GM23338 (cell line): ENCODE results near the gene PABPC1L. TPM values are rescaled to one million over a fixed set of nuclear protein-coding genes. Genes with fewer than 3 reads are reported as not detected.

ENCODE experiments used
- ATAC-seq: fragments of 200-7000 bp; cut with Tn5 transposase; 3 replicates; pipeline ENCODE4 v1.9.1; 2020
- DNase-seq: peaks from one replicate; pipeline ENCODE4 v3.0.0-alpha.2; 2015; ENCODE audit warnings: low spot score
- H2AFZ ChIP-seq: fragments of 200-600 bp; sonication (generic); 2 replicates; pipeline ENCODE4 v1.8.0; 2016; ENCODE audit warnings: antibody characterized with exemption, mild to moderate bottlenecking, moderate library complexity
- H3F3A ChIP-seq: fragments of 200-600 bp; sonication (generic); replicated peaks from 2 replicates; pipeline ENCODE4 v1.8.0; 2017; ENCODE audit warnings: antibody characterized with exemption, mixed run types, low read depth
- H3K27ac ChIP-seq: fragments of 200-600 bp; sonication (generic); 2 replicates; pipeline ENCODE4 v1.6.1; 2016; ENCODE audit warnings: low read depth
- H3K27me3 ChIP-seq: fragments of 200-600 bp; sonication (generic); 2 replicates; pipeline ENCODE4 v1.8.0; 2016; ENCODE audit warnings: mild to moderate bottlenecking, mixed run types, moderate library complexity; ENCODE audit not compliant: insufficient read depth
- H3K36me3 ChIP-seq: fragments of 200-600 bp; sonication (generic); 2 replicates; pipeline ENCODE4 v1.8.0; 2016; ENCODE audit warnings: mild to moderate bottlenecking; ENCODE audit not compliant: insufficient read depth
- H3K4me1 ChIP-seq: fragments of 200-600 bp; sonication (generic); 2 replicates; pipeline ENCODE4 v1.8.0; 2016; ENCODE audit warnings: mild to moderate bottlenecking, moderate library complexity; ENCODE audit not compliant: insufficient read depth
- H3K4me2 ChIP-seq: fragments of 200-600 bp; sonication (generic); 2 replicates; pipeline ENCODE4 v1.7.1; 2017; ENCODE audit warnings: mixed run types
- H3K4me3 ChIP-seq: fragments of 200-600 bp; sonication (generic); 2 replicates; pipeline ENCODE4 v1.6.1; 2016; ENCODE audit warnings: mixed run types
- H3K79me2 ChIP-seq: fragments of 200-600 bp; sonication (generic); replicated peaks from 2 replicates; pipeline ENCODE4 v1.8.0; 2017; ENCODE audit warnings: mild to moderate bottlenecking; ENCODE audit not compliant: insufficient read depth
- H3K9me2 ChIP-seq: fragments of 200-600 bp; sonication (generic); 2 replicates; pipeline ENCODE4 v1.8.0; 2017; ENCODE audit not compliant: insufficient read depth
- H4K20me1 ChIP-seq: fragments of 200-600 bp; sonication (generic); replicated peaks from 2 replicates; pipeline ENCODE4 v1.8.0; 2017; ENCODE audit warnings: mild to moderate bottlenecking; ENCODE audit not compliant: insufficient read depth
- H3K27ac Mint-ChIP-seq: 2 replicates; pipeline ENCODE4 v1.8.0; 2020; ENCODE audit warnings: inconsistent platforms, mild to moderate bottlenecking, moderate library complexity, mixed read lengths
- H3K27me3 Mint-ChIP-seq: 3 replicates; pipeline ENCODE4 v1.8.0; 2022; ENCODE audit warnings: low read depth, mild to moderate bottlenecking, moderate library complexity, mixed read lengths, inconsistent platforms; ENCODE audit not compliant: insufficient read depth, poor library complexity
- H3K36me3 Mint-ChIP-seq: 3 replicates; pipeline ENCODE4 v1.8.0; 2021; ENCODE audit warnings: low read depth, mild to moderate bottlenecking, inconsistent platforms, moderate library complexity, mixed read lengths
- H3K4me1 Mint-ChIP-seq: 3 replicates; pipeline ENCODE4 v1.8.0; 2020; ENCODE audit warnings: mild to moderate bottlenecking, inconsistent platforms, mixed read lengths
- H3K4me3 Mint-ChIP-seq: 3 replicates; pipeline ENCODE4 v1.8.0; 2021; ENCODE audit warnings: moderate library complexity, mild to moderate bottlenecking, inconsistent platforms, mixed read lengths
- H3K9me3 Mint-ChIP-seq: 3 replicates; pipeline ENCODE4 v1.8.0; 2020; ENCODE audit warnings: moderate library complexity, mild to moderate bottlenecking, inconsistent platforms, mixed read lengths
- CREB1 ChIP-seq: fragments of 250-450 bp; sonication (Bioruptor Pico); IDR thresholded peaks from 2 replicates; pipeline ENCODE4 v1.5.0; 2020; ENCODE audit warnings: low read depth, mild to moderate bottlenecking, moderate library complexity
- EZH2 ChIP-seq: fragments of 200-600 bp; sonication (generic); IDR thresholded peaks from one replicate; pipeline ENCODE4 v1.8.0; 2017; ENCODE audit warnings: antibody characterized with exemption, mild to moderate bottlenecking, low read depth; ENCODE audit not compliant: unreplicated experiment
- EZH2phosphoT487 ChIP-seq: fragments of 200-600 bp; sonication (generic); IDR thresholded peaks from one replicate; pipeline ENCODE4 v1.8.1; 2018; ENCODE audit warnings: antibody characterized with exemption; ENCODE audit not compliant: unreplicated experiment
- JUNB ChIP-seq: IDR thresholded peaks from one replicate; pipeline ENCODE4 v1.6.1; 2016; ENCODE audit warnings: antibody characterized with exemption; ENCODE audit not compliant: unreplicated experiment
- POLR2AphosphoS5 ChIP-seq: IDR thresholded peaks from 2 replicates; pipeline ENCODE4 v1.6.1; 2016; ENCODE audit warnings: antibody characterized with exemption, low read depth
- STAT1 ChIP-seq: IDR thresholded peaks from one replicate; pipeline ENCODE4 v1.6.1; 2016; ENCODE audit warnings: antibody characterized with exemption; ENCODE audit not compliant: unreplicated experiment
- polyA plus RNA-seq: library from polyadenylated mRNA; unstranded; fragments of >200 nt; fragmentation: Nextera tagmentation; extraction: Ambion mirVana; gene quantifications from 2 replicates; pipeline ENCODE4 v1.2.1, GENCODE V29; 2016
- total RNA-seq: library from RNA; depleted of rRNA; stranded (reverse); fragments of >200 nt; shearing (Covaris generic); gene quantifications from 2 replicates; pipeline ENCODE4 v1.2.3, GENCODE V29; 2014
- TF ChIP-seq, protein P1 (sequence below), 2 experiments: fragments of 200-600 bp in 1 of 2; sonication (generic) in 1 of 2; conservative IDR thresholded peaks; 2 replicates each; pipeline versions ENCODE4 v1.5.1 to v1.6.1; 2016 to 2017; ENCODE audit warnings: antibody characterized with exemption in 2 of 2, low read depth in 2 of 2, mild to moderate bottlenecking in 2 of 2, moderate library complexity in 1 of 2
- TF ChIP-seq, protein P2 (sequence below): IDR thresholded peaks from 2 replicates; pipeline ENCODE4 v1.6.1; 2016; ENCODE audit warnings: antibody characterized with exemption
- TF ChIP-seq, protein P3 (sequence below): fragments of 250-450 bp; sonication (Bioruptor Pico); IDR thresholded peaks from 2 replicates; pipeline ENCODE4 v1.5.0; 2020; ENCODE audit warnings: mild to moderate bottlenecking, moderate library complexity
- TF ChIP-seq, protein P4 (sequence below): IDR thresholded peaks from one replicate; pipeline ENCODE4 v1.6.1; 2018; ENCODE audit warnings: antibody characterized with exemption; ENCODE audit not compliant: unreplicated experiment

Gene PABPC1L
- total and polyA plus RNA-seq, 2 experiments from 2014 or later, result 44.4 to 49.1 TPM

DNA sequence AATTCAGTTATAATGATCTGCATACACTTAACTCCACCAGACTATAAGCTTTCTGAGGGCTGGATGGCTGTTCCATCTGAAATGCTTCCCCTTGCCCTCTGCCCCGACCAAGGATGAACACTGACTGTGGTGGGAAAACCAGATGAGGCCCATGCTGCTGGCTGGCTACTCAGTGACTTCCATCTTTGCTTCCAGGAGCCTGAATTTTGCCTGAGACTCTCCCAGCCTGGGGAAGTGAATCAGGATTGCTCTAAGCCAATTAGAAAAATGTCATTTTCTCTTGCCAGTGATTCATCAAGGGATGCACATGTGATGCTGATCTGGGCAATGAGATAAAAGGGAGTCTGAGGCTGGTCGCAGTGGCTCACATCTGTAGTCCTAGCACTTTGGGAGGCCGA, 52.0 kb downstream of the PABPC1L start:
- Histone ChIP-seq H3K27me3 (peaks cover 42% of the 10 kb centered on the region), H3K9me2 (no peaks in the 10 kb centered on the region), H3K4me2 (no peak overlapping the region), H3K4me3 (no peak overlapping the region), H4K20me1 (peaks cover 11% of the 10 kb centered on the region), H3F3A (peaks cover 6% of the 10 kb centered on the region; the same call in 1 of the 2 replicates), H3K27ac (no peak overlapping the region), H3K4me1 (peaks cover 33% of the 10 kb centered on the region), H3K79me2 (peaks cover 31% of the 10 kb centered on the region), H3K36me3 (peaks cover 4% of the 10 kb centered on the region), H2AFZ (no peak overlapping the region)
- no peak for ATAC-seq
- H3K36me3 Mint-ChIP-seq, result peaks cover 4% of the 10 kb centered on the region; the same call in 1 of the 3 replicates
- H3K27ac Mint-ChIP-seq, result no peak overlapping the region
- H3K27me3 Mint-ChIP-seq, result peaks cover 19% of the 10 kb centered on the region
- H3K4me1 Mint-ChIP-seq, result peaks cover 36% of the 10 kb centered on the region
- TF ChIP-seq POLR2AphosphoS5, result no peak
- TF ChIP-seq, protein P1, sequence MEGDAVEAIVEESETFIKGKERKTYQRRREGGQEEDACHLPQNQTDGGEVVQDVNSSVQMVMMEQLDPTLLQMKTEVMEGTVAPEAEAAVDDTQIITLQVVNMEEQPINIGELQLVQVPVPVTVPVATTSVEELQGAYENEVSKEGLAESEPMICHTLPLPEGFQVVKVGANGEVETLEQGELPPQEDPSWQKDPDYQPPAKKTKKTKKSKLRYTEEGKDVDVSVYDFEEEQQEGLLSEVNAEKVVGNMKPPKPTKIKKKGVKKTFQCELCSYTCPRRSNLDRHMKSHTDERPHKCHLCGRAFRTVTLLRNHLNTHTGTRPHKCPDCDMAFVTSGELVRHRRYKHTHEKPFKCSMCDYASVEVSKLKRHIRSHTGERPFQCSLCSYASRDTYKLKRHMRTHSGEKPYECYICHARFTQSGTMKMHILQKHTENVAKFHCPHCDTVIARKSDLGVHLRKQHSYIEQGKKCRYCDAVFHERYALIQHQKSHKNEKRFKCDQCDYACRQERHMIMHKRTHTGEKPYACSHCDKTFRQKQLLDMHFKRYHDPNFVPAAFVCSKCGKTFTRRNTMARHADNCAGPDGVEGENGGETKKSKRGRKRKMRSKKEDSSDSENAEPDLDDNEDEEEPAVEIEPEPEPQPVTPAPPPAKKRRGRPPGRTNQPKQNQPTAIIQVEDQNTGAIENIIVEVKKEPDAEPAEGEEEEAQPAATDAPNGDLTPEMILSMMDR (conservative IDR thresholded peaks at IDR 0.05; ENCODE audit: low read depth in 2 of 2), result no peak
- peak; percentile 20 for DNase-seq
- no peaks in the 10 kb centered on the region for H3K9me3 Mint-ChIP-seq
- no peak overlapping the region for H3K4me3 Mint-ChIP-seq

DNA sequence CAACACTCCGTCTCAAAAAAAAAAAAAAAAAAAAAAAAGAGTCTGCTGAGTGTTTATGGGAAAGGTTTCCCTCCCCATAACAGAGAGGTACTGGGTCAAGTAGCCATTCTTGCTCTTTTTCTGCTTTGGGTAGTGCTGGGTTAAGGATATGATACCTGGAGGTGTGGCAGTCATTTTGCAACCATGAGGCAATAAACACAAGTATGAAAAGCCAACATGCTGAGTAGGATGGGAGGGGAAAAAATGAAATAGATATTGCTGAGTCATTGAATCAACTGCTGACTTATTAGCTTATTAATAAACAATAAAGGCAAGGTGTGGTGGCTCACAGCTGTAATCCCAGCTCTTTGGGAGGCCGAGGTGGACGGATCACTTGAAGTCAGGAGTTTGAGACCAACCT, 52.6 kb downstream of the PABPC1L start:
- peaks cover 32% of the 10 kb centered on the region for H3K79me2 ChIP-seq
- no peak overlapping the region for H3K4me3 Mint-ChIP-seq
- H3K27me3 ChIP-seq, result peaks cover 42% of the 10 kb centered on the region
- no peak overlapping the region for H3K4me2 ChIP-seq
- H3K4me1 ChIP-seq, result peaks cover 38% of the 10 kb centered on the region
- no peak for DNase-seq
- H3K27me3 Mint-ChIP-seq, result peaks cover 19% of the 10 kb centered on the region
- no peak overlapping the region for H3K27ac ChIP-seq
- H3F3A ChIP-seq, result peaks cover 6% of the 10 kb centered on the region; the same call in 1 of the 2 replicates
- peaks cover 4% of the 10 kb centered on the region; the same call in 1 of the 3 replicates for H3K36me3 Mint-ChIP-seq
- H4K20me1 ChIP-seq, result peaks cover 17% of the 10 kb centered on the region
- H3K9me3 Mint-ChIP-seq, result no peaks in the 10 kb centered on the region
- H3K4me3 ChIP-seq, result no peak overlapping the region
- peaks cover 40% of the 10 kb centered on the region for H3K4me1 Mint-ChIP-seq
- H3K9me2 ChIP-seq, result no peaks in the 10 kb centered on the region
- no peak overlapping the region for H2AFZ ChIP-seq
- no peak for ATAC-seq
- peaks cover 4% of the 10 kb centered on the region for H3K36me3 ChIP-seq
- H3K27ac Mint-ChIP-seq, result no peak overlapping the region
- TF ChIP-seq, protein P2, sequence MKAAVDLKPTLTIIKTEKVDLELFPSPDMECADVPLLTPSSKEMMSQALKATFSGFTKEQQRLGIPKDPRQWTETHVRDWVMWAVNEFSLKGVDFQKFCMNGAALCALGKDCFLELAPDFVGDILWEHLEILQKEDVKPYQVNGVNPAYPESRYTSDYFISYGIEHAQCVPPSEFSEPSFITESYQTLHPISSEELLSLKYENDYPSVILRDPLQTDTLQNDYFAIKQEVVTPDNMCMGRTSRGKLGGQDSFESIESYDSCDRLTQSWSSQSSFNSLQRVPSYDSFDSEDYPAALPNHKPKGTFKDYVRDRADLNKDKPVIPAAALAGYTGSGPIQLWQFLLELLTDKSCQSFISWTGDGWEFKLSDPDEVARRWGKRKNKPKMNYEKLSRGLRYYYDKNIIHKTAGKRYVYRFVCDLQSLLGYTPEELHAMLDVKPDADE, result no peak
- TF ChIP-seq, protein P3, sequence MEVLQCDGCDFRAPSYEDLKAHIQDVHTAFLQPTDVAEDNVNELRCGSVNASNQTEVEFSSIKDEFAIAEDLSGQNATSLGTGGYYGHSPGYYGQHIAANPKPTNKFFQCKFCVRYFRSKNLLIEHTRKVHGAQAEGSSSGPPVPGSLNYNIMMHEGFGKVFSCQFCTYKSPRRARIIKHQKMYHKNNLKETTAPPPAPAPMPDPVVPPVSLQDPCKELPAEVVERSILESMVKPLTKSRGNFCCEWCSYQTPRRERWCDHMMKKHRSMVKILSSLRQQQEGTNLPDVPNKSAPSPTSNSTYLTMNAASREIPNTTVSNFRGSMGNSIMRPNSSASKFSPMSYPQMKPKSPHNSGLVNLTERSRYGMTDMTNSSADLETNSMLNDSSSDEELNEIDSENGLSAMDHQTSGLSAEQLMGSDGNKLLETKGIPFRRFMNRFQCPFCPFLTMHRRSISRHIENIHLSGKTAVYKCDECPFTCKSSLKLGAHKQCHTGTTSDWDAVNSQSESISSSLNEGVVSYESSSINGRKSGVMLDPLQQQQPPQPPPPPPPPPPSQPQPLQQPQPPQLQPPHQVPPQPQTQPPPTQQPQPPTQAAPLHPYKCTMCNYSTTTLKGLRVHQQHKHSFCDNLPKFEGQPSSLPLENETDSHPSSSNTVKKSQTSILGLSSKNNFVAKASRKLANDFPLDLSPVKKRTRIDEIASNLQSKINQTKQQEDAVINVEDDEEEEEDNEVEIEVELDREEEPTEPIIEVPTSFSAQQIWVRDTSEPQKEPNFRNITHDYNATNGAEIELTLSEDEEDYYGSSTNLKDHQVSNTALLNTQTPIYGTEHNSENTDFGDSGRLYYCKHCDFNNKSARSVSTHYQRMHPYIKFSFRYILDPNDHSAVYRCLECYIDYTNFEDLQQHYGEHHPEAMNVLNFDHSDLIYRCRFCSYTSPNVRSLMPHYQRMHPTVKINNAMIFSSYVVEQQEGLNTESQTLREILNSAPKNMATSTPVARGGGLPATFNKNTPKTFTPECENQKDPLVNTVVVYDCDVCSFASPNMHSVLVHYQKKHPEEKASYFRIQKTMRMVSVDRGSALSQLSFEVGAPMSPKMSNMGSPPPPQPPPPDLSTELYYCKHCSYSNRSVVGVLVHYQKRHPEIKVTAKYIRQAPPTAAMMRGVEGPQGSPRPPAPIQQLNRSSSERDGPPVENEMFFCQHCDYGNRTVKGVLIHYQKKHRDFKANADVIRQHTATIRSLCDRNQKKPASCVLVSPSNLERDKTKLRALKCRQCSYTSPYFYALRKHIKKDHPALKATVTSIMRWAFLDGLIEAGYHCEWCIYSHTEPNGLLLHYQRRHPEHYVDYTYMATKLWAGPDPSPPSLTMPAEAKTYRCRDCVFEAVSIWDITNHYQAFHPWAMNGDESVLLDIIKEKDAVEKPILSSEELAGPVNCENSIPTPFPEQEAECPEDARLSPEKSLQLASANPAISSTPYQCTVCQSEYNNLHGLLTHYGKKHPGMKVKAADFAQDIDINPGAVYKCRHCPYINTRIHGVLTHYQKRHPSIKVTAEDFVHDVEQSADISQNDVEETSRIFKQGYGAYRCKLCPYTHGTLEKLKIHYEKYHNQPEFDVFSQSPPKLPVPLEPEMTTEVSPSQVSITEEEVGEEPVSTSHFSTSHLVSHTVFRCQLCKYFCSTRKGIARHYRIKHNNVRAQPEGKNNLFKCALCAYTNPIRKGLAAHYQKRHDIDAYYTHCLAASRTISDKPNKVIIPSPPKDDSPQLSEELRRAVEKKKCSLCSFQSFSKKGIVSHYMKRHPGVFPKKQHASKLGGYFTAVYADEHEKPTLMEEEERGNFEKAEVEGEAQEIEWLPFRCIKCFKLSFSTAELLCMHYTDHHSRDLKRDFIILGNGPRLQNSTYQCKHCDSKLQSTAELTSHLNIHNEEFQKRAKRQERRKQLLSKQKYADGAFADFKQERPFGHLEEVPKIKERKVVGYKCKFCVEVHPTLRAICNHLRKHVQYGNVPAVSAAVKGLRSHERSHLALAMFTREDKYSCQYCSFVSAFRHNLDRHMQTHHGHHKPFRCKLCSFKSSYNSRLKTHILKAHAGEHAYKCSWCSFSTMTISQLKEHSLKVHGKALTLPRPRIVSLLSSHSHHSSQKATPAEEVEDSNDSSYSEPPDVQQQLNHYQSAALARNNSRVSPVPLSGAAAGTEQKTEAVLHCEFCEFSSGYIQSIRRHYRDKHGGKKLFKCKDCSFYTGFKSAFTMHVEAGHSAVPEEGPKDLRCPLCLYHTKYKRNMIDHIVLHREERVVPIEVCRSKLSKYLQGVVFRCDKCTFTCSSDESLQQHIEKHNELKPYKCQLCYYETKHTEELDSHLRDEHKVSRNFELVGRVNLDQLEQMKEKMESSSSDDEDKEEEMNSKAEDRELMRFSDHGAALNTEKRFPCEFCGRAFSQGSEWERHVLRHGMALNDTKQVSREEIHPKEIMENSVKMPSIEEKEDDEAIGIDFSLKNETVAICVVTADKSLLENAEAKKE, result no peak
- TF ChIP-seq EZH2, result no peak
- no peak for TF ChIP-seq STAT1
- TF ChIP-seq EZH2phosphoT487, result no peak
- TF ChIP-seq, protein P4, sequence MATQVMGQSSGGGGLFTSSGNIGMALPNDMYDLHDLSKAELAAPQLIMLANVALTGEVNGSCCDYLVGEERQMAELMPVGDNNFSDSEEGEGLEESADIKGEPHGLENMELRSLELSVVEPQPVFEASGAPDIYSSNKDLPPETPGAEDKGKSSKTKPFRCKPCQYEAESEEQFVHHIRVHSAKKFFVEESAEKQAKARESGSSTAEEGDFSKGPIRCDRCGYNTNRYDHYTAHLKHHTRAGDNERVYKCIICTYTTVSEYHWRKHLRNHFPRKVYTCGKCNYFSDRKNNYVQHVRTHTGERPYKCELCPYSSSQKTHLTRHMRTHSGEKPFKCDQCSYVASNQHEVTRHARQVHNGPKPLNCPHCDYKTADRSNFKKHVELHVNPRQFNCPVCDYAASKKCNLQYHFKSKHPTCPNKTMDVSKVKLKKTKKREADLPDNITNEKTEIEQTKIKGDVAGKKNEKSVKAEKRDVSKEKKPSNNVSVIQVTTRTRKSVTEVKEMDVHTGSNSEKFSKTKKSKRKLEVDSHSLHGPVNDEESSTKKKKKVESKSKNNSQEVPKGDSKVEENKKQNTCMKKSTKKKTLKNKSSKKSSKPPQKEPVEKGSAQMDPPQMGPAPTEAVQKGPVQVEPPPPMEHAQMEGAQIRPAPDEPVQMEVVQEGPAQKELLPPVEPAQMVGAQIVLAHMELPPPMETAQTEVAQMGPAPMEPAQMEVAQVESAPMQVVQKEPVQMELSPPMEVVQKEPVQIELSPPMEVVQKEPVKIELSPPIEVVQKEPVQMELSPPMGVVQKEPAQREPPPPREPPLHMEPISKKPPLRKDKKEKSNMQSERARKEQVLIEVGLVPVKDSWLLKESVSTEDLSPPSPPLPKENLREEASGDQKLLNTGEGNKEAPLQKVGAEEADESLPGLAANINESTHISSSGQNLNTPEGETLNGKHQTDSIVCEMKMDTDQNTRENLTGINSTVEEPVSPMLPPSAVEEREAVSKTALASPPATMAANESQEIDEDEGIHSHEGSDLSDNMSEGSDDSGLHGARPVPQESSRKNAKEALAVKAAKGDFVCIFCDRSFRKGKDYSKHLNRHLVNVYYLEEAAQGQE, result no peak
- no peak for TF ChIP-seq CREB1
- no peak for TF ChIP-seq JUNB
